Activated CD4-positive, alpha-beta T cell treated with anti-CD3 and anti-CD28 coated beads, Interleukin-2, amount 10 ng/mL, durations not matched to agents 7 days and 5 days (primary cell): Measurements from ENCODE around the gene SPNS3. TPM values are rescaled to one million over a fixed set of nuclear protein-coding genes. Genes with fewer than 3 reads are reported as not detected.

ENCODE experiments used
- CTCF ChIA-PET: fragments of 350-600 bp; sonication (Branson Sonifier 250); formaldehyde crosslinking; loops from one replicate; lab custom pipeline; 2021; ENCODE audit warnings: antibody characterized with exemption; lab: Charles Lee
- POLR2A ChIA-PET: fragments of 350-600 bp; sonication (Branson Sonifier 250); formaldehyde crosslinking; loops from one replicate; lab custom pipeline; 2021; ENCODE audit warnings: antibody characterized with exemption; lab: Charles Lee
- DNase-seq: peaks from one replicate; pipeline ENCODE4 v3.0.0-alpha.2; 2020
- H3K27ac Mint-ChIP-seq: one replicate; pipeline ENCODE4 v1.8.0; 2021; ENCODE audit warnings: mild to moderate bottlenecking, moderate library complexity, mixed read lengths
- H3K27me3 Mint-ChIP-seq: one replicate; pipeline ENCODE4 v1.8.0; 2021; ENCODE audit warnings: mixed read lengths
- H3K36me3 Mint-ChIP-seq: one replicate; pipeline ENCODE4 v1.8.0; 2021; ENCODE audit warnings: low read depth, mixed read lengths
- H3K4me1 Mint-ChIP-seq: one replicate; pipeline ENCODE4 v1.8.0; 2021; ENCODE audit warnings: mixed read lengths
- H3K4me3 Mint-ChIP-seq: one replicate; pipeline ENCODE4 v1.8.0; 2021; ENCODE audit warnings: mild to moderate bottlenecking, moderate library complexity, mixed read lengths
- H3K9me3 Mint-ChIP-seq: one replicate; pipeline ENCODE4 v1.8.0; 2021; ENCODE audit warnings: mixed read lengths
- total RNA-seq, 2 experiments: library from RNA; stranded (reverse); gene quantifications; one replicate each; pipeline ENCODE4 v1.2.3, GENCODE V29; 2021

Gene SPNS3
- total RNA-seq, 2 experiments from 2014 or later = 6.5 to 8.0 TPM

DNA sequence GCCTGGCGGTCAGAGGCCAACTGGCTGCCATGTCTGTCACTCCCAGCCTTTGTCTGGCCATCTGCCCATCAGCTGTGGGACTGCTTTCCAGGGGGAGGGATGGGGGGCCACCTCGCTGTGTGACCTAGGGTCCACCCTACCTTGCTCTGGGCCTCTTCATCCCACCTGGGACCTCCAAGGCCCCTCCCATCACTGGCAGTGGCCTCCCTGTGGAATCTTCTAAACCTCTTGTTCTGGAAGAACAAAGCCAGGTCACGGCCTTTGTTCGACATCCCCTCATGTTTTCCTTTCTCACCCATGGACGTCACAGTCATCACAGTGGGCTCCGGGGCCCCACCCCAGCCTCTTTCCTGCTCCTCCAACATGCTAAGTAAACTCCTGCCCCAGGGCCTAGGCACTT is 88.9 kb downstream of the SPNS3 start:
- POLR2A ChIA-PET = no interaction called here
- no peaks in the 10 kb centered on the region for H3K9me3 Mint-ChIP-seq
- DNase-seq = no peak
- peaks cover 7% of the 10 kb centered on the region for H3K27me3 Mint-ChIP-seq
- no peaks in the 10 kb centered on the region for H3K36me3 Mint-ChIP-seq
- H3K27ac Mint-ChIP-seq = no peak overlapping the region
- H3K4me1 Mint-ChIP-seq = peaks cover 4% of the 10 kb centered on the region
- no peak overlapping the region for H3K4me3 Mint-ChIP-seq
- CTCF ChIA-PET = no interaction called here

DNA sequence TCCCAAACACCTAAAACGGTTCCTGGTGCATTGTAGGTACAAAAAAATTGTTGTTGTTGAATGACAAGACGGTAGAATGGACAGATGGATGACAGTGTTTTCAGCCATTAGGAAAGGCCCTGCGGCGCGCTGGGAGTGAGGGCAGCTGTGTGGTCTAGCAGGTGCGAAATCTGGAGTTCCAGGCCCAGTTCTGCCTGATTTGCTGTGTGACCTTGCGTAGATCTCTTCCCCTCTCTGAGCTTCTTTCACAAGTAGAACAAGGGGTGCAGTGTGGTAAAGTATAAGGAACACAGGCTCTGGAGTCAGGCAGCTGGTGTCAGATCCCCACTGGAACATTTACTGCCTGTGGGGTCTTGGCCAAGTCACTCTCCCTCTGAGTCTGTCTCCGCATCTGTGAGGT is 90.2 kb downstream of the SPNS3 start:
- peaks cover 9% of the 10 kb centered on the region for H3K27me3 Mint-ChIP-seq
- H3K4me1 Mint-ChIP-seq = no peaks in the 10 kb centered on the region
- CTCF ChIA-PET = interaction anchor here (1.2 to 1.9 kb wide), 4 partner anchors 14 to 72 kb away, joined by 3 to 6 read pairs (median 4); no protein-coding TSS in a partner anchor
- no peak overlapping the region for H3K4me3 Mint-ChIP-seq
- no peak overlapping the region for H3K27ac Mint-ChIP-seq
- no peak for DNase-seq
- no peaks in the 10 kb centered on the region for H3K9me3 Mint-ChIP-seq
- no peaks in the 10 kb centered on the region for H3K36me3 Mint-ChIP-seq
- POLR2A ChIA-PET = interaction anchor here (0.5 kb wide), 1 partner anchor 247 kb away, joined by 3 read pairs; no protein-coding TSS in a partner anchor

DNA sequence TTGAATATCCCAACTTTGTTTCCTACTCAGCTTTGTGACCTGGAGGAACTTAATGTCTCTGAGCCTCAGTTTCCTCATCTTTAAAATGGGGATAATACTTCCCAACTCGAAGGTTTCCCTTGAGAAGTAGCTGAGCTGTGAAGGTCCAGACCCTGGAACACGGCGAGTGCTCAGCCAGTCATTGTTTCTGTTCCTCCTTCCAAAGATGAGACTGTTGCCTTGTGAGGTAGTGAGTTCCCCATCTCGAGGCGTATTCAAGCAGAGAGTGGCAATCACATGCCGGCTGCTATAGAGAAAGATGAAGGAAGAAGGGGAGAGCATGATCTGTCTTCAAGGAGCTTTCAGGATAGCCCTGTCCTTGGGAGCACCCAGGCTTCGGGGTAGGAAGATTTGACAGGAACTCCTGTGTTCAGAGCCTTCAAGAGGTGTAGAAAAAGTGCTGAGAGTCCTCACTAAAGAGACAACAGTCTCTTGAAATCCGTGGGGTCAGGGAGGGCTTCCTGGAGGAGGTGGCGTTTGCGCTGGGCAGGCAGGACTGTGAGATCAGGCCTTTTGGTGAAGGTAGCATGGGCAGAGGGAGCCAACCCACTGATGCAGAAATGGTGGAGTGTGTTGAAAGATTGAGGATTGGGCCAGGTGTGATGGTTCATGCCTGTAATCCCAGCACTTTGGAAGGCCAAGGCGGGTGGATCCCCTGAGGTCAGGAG is 92.1 kb downstream of the SPNS3 start:
- no peak for DNase-seq
- Mint-ChIP-seq H3K27ac (no peak overlapping the region), H3K9me3 (no peaks in the 10 kb centered on the region), H3K4me1 (no peaks in the 10 kb centered on the region), H3K4me3 (no peak overlapping the region), H3K36me3 (no peaks in the 10 kb centered on the region), H3K27me3 (peaks cover 9% of the 10 kb centered on the region)
- ChIA-PET CTCF (interaction anchor here (1.9 kb wide), 1 partner anchor 42 kb away, joined by 5 read pairs; no protein-coding TSS in a partner anchor), POLR2A (no interaction called here)

DNA sequence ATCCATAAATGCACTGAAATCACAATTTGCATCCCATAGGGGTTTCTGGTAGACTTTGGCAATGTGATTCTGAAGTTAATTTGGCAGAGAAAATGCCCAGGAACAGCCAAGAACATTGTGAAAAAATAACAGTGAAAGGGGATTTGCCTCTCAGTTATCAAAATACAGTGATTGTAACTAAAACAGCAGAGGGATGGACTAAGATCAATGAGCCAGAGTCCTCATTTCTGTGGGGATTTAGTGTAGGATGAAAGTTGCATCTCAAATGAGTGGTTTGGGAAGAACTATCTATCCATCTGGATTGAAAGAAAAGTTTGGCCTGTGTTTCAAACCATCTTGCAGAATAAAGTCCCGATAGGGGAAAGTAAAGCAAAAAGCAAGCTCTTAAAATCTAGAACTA is 93.4 kb downstream of the SPNS3 start:
- no peak for DNase-seq
- POLR2A ChIA-PET = no interaction called here
- no peak overlapping the region for H3K27ac Mint-ChIP-seq
- H3K9me3 Mint-ChIP-seq = no peaks in the 10 kb centered on the region
- peaks cover 12% of the 10 kb centered on the region for H3K27me3 Mint-ChIP-seq
- H3K36me3 Mint-ChIP-seq = no peaks in the 10 kb centered on the region
- no peaks in the 10 kb centered on the region for H3K4me1 Mint-ChIP-seq
- H3K4me3 Mint-ChIP-seq = no peak overlapping the region
- CTCF ChIA-PET = no interaction called here

DNA sequence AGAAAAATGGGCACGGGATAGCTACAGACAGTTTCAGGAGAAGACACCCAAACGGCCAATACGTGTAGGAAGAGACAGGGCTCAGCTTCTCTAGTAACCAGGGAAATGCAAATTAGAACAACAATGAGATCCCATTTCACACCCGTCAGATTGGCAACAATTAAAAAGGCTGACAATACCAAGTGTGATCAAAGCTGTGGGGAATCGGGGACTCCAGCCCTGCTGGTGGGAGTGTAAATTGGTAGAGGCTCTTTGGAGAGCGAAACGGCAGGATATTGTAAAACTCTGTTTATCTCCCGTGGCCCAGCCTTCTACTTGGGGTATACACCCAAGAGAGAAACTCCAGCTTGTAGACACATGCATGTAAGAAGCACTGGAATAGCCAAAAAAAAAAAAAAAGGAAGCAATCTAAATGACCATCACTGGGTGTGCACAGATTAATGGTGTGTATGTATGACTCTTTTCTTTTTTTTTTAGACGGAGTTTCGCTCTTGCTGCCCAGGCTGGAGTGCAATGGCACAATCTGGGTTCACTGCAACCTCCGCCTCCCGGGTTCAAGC is 93.9 kb downstream of the SPNS3 start:
- Mint-ChIP-seq H3K36me3 (no peaks in the 10 kb centered on the region), H3K27ac (no peak overlapping the region), H3K4me3 (no peak overlapping the region), H3K27me3 (peaks cover 13% of the 10 kb centered on the region), H3K9me3 (no peaks in the 10 kb centered on the region), H3K4me1 (no peaks in the 10 kb centered on the region)
- DNase-seq = no peak
- CTCF ChIA-PET = no interaction called here
- POLR2A ChIA-PET = no interaction called here

DNA sequence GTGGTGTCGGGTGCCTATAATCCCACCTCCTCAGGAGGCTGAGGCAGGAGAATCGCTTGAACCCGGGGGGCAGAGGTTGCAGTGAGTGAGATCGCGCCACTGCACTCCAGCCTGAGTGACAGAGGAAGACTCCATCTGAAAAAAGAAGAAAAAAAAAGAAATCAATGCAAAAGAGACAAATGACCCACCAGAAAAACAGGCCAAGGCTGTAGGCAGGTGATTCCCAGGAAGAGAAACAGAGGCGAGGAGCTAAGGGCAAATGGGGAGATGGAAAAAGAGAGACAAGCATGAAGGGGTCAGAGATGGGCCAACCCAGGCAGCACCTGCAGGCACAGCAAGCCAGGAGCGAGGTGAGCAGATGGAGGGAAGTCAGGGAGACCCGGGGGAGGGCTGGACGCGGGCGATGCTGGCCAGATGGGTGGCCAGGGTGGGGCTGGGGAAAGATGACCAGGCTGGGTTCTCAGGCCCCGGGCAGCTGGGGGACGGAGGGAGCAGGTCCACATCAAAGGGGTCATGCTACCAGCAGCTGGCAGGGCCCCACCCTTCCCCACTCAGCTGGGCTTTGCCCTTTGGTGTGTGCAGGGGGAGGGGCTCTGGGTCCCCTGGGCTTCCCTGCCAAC is 95.9 kb downstream of the SPNS3 start:
- H3K4me3 Mint-ChIP-seq = no peak overlapping the region
- no peak overlapping the region for H3K27ac Mint-ChIP-seq
- H3K9me3 Mint-ChIP-seq = no peaks in the 10 kb centered on the region
- CTCF ChIA-PET = interaction anchor here (1.8 kb wide), 1 partner anchor 8 kb away, joined by 5 read pairs; no protein-coding TSS in a partner anchor
- H3K27me3 Mint-ChIP-seq = peaks cover 13% of the 10 kb centered on the region
- H3K4me1 Mint-ChIP-seq = peaks cover 8% of the 10 kb centered on the region
- H3K36me3 Mint-ChIP-seq = no peaks in the 10 kb centered on the region
- DNase-seq = no peak
- POLR2A ChIA-PET = interaction anchor here (0.6 kb wide), 1 partner anchor 260 kb away, joined by 6 read pairs; no protein-coding TSS in a partner anchor

DNA sequence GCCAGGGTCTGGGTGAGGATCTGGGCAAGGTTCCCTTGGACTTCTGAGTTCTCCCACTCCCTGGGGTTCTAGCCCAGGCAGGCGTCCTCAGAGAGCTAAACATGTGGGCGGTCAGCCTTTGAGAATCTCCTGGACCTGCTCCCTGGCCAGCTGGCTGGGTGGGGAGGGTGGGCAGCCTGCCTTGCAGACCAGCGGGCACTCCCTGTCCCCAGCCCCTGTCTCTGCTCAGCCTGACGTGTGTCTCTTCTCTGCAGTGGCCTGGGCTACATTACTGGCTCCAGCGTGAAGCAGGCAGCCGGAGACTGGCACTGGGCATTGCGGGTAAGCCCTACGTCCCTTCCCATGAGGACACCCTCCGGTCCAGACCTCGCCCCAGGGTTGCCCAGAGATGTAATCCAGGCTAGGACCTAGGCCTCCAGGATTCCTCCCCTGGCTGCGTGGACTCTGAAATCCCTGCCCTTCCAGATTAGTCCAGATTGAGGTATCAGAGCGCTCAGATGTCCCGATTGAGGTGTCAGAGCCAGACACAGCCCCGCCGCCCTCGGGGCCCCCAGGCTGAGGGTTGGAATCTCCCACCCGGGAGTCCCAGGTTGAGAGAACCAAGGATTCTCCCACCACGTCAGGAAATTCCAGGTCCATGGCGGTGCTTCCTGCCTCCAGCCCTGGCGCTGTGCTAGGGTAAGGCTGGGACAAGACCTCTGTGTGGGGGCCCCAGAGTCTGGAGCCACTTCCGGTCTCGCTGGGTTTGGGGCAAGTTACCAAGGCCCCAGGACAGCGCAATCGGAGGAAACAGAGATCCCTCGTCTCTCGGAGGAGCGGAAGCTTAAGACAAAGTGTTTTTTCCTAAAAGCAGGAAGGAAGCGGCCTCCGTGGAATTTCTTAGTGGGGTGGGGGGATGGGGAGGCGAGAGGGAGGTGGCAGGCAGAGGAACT is 97.3 kb downstream of the SPNS3 start:
- no peak for DNase-seq
- CTCF ChIA-PET = no interaction called here
- POLR2A ChIA-PET = no interaction called here
- H3K36me3 Mint-ChIP-seq = no peaks in the 10 kb centered on the region
- H3K4me3 Mint-ChIP-seq = no peak overlapping the region
- H3K9me3 Mint-ChIP-seq = no peaks in the 10 kb centered on the region
- H3K27ac Mint-ChIP-seq = no peak overlapping the region
- peaks cover 8% of the 10 kb centered on the region for H3K4me1 Mint-ChIP-seq
- peaks cover 13% of the 10 kb centered on the region for H3K27me3 Mint-ChIP-seq

DNA sequence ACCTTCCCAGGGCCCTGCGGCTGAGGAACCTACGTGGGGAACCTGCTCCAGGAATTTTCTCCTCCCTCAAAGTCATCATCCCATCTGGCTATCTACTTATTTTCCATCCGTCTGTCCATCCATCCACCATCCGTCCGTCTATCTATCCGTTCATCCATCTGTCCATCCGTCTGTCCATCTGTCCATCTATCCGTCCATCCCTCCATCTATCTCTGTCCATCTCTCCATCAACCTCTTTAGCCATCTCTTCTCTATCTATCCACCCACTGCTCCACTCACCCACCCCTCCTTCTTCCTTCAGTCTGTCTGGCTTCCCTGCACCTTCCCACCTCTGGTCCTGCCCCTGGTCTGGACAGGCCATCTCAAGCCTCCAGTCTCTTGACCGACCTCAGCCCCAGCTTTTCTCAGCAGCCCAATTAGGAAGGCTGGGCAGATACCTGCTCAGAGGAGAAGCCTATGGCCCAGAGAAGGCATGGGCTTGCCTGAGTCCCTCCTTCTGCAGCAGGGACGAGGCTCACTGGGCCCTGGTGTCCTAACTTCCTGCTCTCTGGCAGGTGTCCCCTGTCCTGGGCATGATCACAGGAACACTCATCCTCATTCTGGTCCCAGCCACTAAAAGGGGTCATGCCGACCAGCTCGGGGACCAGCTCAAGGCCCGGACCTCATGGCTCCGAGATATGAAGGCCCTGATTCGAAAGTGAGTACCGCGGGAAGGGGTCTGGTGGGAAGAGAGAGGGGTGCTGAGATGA is 98.4 kb downstream of the SPNS3 start:
- DNase-seq = no peak
- Mint-ChIP-seq H3K27me3 (peaks cover 9% of the 10 kb centered on the region), H3K4me1 (peaks cover 8% of the 10 kb centered on the region), H3K27ac (peak overlapping the region; percentile 2), H3K36me3 (no peaks in the 10 kb centered on the region), H3K4me3 (no peak overlapping the region), H3K9me3 (no peaks in the 10 kb centered on the region)
- CTCF ChIA-PET = no interaction called here
- POLR2A ChIA-PET = no interaction called here

DNA sequence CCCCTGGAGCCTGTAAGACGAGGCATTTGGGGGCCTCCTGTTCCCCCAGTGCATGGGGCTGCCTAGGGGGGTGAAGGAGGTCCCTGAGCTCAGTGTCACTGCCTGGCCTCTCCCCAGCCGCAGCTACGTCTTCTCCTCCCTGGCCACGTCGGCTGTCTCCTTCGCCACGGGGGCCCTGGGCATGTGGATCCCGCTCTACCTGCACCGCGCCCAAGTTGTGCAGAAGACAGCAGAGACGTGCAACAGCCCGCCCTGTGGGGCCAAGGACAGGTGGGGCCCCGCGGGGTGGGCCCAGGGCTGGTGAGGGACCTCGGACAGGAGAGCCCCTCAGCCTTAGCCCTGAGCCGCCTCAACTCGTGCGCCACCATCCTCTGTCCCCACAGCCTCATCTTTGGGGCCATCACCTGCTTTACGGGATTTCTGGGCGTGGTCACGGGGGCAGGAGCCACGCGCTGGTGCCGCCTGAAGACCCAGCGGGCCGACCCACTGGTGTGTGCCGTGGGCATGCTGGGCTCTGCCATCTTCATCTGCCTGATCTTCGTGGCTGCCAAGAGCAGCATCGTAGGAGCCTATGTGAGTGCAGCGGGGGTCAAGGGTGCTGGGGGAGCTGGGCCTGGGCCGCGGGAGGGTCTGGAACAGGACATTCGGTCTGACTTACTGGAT is 99.3 kb downstream of the SPNS3 start:
- peak overlapping the region; percentile 13 for H3K27ac Mint-ChIP-seq
- H3K27me3 Mint-ChIP-seq = peaks cover 6% of the 10 kb centered on the region
- CTCF ChIA-PET = interaction anchor here (0.6 kb wide), 1 partner anchor 81 kb away, joined by 3 read pairs; no protein-coding TSS in a partner anchor
- H3K4me1 Mint-ChIP-seq = peaks cover 8% of the 10 kb centered on the region
- no peak for DNase-seq
- H3K36me3 Mint-ChIP-seq = no peaks in the 10 kb centered on the region
- H3K9me3 Mint-ChIP-seq = no peaks in the 10 kb centered on the region
- H3K4me3 Mint-ChIP-seq = no peak overlapping the region
- POLR2A ChIA-PET = no interaction called here

DNA sequence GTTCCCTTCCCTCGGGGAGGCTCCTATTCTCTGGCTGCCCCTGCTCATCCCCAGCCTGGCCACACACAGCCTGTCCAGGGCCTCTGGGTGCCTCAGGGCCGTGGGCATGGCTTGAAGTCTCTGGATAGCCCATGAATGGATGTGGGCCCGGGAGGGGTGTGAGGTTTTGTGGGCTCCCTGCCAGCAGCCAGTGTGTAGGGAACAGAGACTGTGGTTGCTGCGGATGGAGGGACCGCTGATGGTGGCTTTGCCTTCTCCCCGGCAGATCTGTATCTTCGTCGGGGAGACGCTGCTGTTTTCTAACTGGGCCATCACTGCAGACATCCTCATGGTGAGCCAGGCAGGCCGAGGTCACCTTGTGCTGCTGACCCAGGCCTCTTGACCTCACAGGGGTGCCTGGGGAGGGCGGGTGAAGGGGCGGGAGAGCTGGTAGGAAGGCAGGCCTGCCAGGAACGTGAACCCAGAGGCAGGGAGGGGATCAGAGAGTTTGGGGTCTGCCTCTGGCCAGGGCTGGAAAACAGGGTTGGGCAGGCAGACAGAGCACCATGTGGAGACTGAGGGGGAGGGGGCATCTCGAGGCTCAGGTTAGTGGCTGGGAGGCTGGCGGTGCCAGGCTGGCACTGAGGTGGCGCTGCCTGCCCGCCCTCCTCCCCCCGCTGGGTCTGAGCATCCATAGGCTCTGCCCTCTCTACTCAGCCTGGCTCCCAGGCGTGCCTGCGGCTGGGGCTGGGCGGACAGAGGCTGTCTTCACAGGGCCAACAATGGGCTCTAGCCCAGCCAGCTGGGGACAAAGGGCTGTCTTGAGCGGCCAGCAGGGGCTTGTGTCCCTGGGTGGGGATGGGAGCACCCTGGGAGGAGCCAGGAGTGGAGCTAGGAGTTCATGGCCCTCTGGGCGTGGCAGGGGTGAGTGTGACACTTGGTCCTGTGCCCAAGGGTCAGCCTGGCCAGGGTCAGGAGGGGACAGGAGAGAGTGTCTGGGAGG is 100.1 kb downstream of the SPNS3 start:
- Mint-ChIP-seq H3K27me3 (peaks cover 4% of the 10 kb centered on the region), H3K9me3 (no peaks in the 10 kb centered on the region), H3K4me3 (no peak overlapping the region), H3K4me1 (peaks cover 8% of the 10 kb centered on the region), H3K27ac (peak overlapping the region; percentile 13), H3K36me3 (no peaks in the 10 kb centered on the region)
- DNase-seq = no peak
- ChIA-PET CTCF (interaction anchor here (0.6 kb wide), 1 partner anchor 80 kb away, joined by 3 read pairs; no protein-coding TSS in a partner anchor), POLR2A (no interaction called here)

DNA sequence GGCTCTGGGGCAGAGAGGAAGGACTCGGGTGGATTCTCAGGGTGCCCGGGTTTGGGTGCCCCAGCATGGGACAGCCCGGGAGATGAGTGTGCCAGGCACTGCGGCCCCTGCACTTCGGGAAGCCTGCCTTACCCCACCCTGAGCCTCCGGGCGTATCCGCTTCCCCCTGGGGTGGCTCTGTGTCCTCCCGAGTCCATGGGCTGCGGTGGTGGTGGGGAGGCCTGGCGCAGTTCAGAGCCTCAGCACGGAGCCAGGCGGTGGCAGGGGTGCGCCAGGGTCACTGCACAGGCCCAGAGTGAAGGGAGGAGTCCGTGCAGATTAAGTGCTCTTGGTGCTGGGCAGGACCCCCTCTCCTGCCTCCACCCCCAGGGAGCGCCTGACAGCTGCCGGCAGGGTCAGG is 100.8 kb downstream of the SPNS3 start:
- POLR2A ChIA-PET = no interaction called here
- no peaks in the 10 kb centered on the region for H3K36me3 Mint-ChIP-seq
- CTCF ChIA-PET = no interaction called here
- peaks cover 4% of the 10 kb centered on the region for H3K27me3 Mint-ChIP-seq
- H3K4me1 Mint-ChIP-seq = peaks cover 8% of the 10 kb centered on the region
- H3K4me3 Mint-ChIP-seq = no peak overlapping the region
- DNase-seq = no peak
- H3K9me3 Mint-ChIP-seq = no peaks in the 10 kb centered on the region
- H3K27ac Mint-ChIP-seq = no peak overlapping the region
